Common myeloid progenitor, CD34-positive (primary cell): ENCODE measurements around the gene UNC13C.

Experiments
- CTCF ChIA-PET: fragments of 350-600 bp; sonication (Branson Sonifier 250); formaldehyde crosslinking; loops from one replicate; lab custom pipeline; 2021; ENCODE audit warnings: antibody characterized with exemption; lab: Charles Lee
- POLR2A ChIA-PET: fragments of 350-600 bp; sonication (Branson Sonifier 250); formaldehyde crosslinking; loops from one replicate; lab custom pipeline; 2021; ENCODE audit warnings: antibody characterized with exemption; lab: Charles Lee
- DNase-seq, 3 donors: peaks; one replicate each; pipeline versions ENCODE4 v3.0.0 to v3.0.0-alpha.2; 2013
- H3K27ac ChIP-seq, 2 experiments: 1 replicate in 1 of 2; 2 replicates in 1 of 2; pipeline ENCODE4 v1.7.0; 2013; ENCODE audit warnings: inconsistent platforms in 2 of 2, low read length in 2 of 2, mild to moderate bottlenecking in 2 of 2, low read depth in 1 of 2, moderate library complexity in 1 of 2; ENCODE audit not compliant: severe bottlenecking in 2 of 2, insufficient read depth in 1 of 2, poor library complexity in 1 of 2
- H3K27me3 ChIP-seq, 5 experiments: replicated peaks in 2 of 5; 1 replicate in 3 of 5; 2 replicates in 2 of 5; pipeline versions ENCODE4 v1.6.1 to v1.7.0; 2013; ENCODE audit warnings: low read length in 4 of 5, mild to moderate bottlenecking in 2 of 5, moderate library complexity in 2 of 5, inconsistent platforms in 1 of 5; ENCODE audit not compliant: insufficient read depth in 5 of 5, control insufficient read depth in 4 of 5
- H3K36me3 ChIP-seq, 4 experiments: 1 replicate in 2 of 4; 2 replicates in 2 of 4; pipeline versions ENCODE4 v1.6.1 to v1.7.0; 2013; ENCODE audit warnings: low read length in 3 of 4, control low read depth in 1 of 4, mild to moderate bottlenecking in 1 of 4; ENCODE audit not compliant: control insufficient read depth in 4 of 4, insufficient read depth in 4 of 4
- H3K4me1 ChIP-seq, 4 experiments: 1 replicate in 3 of 4; 2 replicates in 1 of 4; pipeline versions ENCODE4 v1.6.1 to v1.7.1; 2013; ENCODE audit warnings: low read length in 3 of 4, mild to moderate bottlenecking in 3 of 4, control low read depth in 1 of 4, inconsistent platforms in 1 of 4, moderate library complexity in 1 of 4; ENCODE audit not compliant: control insufficient read depth in 4 of 4, insufficient read depth in 4 of 4; ENCODE audit errors: control extremely low read depth in 1 of 4
- H3K4me3 ChIP-seq, 7 experiments: 1 replicate in 4 of 7; 2 replicates in 3 of 7; pipeline versions ENCODE4 v1.5.1 to v1.7.0; 2013; ENCODE audit warnings: mild to moderate bottlenecking in 7 of 7, low read length in 6 of 7, moderate library complexity in 6 of 7, inconsistent platforms in 2 of 7, low read depth in 2 of 7, control low read depth in 1 of 7; ENCODE audit not compliant: insufficient read depth in 4 of 7, control insufficient read depth in 1 of 7; ENCODE audit errors: extremely low read depth in 1 of 7
- H3K9me3 ChIP-seq, 5 experiments: 1 replicate in 4 of 5; 2 replicates in 1 of 5; pipeline versions ENCODE4 v1.6.1 to v1.7.1; 2013; ENCODE audit warnings: low read length in 4 of 5, mild to moderate bottlenecking in 2 of 5, inconsistent platforms in 1 of 5, low read depth in 1 of 5, moderate library complexity in 1 of 5; ENCODE audit not compliant: control insufficient read depth in 4 of 5, insufficient read depth in 2 of 5; ENCODE audit errors: control extremely low read depth in 1 of 5
- WGBS: methylation state at CpG from one replicate; pipeline ENCODE4 v1.1.5; 2013; ENCODE audit not compliant: insufficient coverage; 5-methylcytosine and 5-hydroxymethylcytosine counted together

UNC13C gene

GRCh38 chr15:54675241-54675640 lies 697.0 kb downstream of the UNC13C start:
- CTCF ChIA-PET, result no interaction called here

GRCh38 chr15:54681584-54681983 lies 703.3 kb downstream of the UNC13C start:
- Histone ChIP-seq H3K36me3 (no peaks in the 10 kb centered on the region), H3K9me3 (peaks cover 0 to 11% (median 0%) of the 10 kb centered on the region in 5 experiments), H3K4me3 (no peak overlapping the region), H3K4me1 (peaks cover 4 to 26% (median 12%) of the 10 kb centered on the region in 4 experiments), H3K27ac (peak overlapping the region in 1 of 2 experiments; percentile 31), H3K27me3 (no peaks in the 10 kb centered on the region)
- WGBS, result no CpG with 5 or more reads among the region's 2 CpGs
- DNase-seq, result peak; percentile 69 to 95 (median 91)
- POLR2A ChIA-PET, result no interaction called here
- CTCF ChIA-PET, result no interaction called here

More at GRCh38 chr15:54675241-54675640, 697.0 kb downstream of the UNC13C start:
- no peak for DNase-seq
- H3K36me3 ChIP-seq, result no peaks in the 10 kb centered on the region
- no peak overlapping the region for H3K4me3 ChIP-seq
- 92% methylated on average over 1 of the region's 1 CpG for WGBS
- H3K9me3 ChIP-seq, result peaks cover 0 to 25% (median 6%) of the 10 kb centered on the region in 5 experiments
- H3K4me1 ChIP-seq, result peaks cover 0 to 2% (median under 1%) of the 10 kb centered on the region in 4 experiments
- no peaks in the 10 kb centered on the region for H3K27me3 ChIP-seq
- H3K27ac ChIP-seq, result no peak overlapping the region
- POLR2A ChIA-PET, result interaction anchor here (0.7 kb wide), 1 partner anchor 1818 kb away, joined by 3 read pairs; no protein-coding TSS in a partner anchor
